SJSA1 (cell line): Measurements from ENCODE around the gene CUEDC1. TPM values are rescaled to one million over a fixed set of nuclear protein-coding genes. Genes with fewer than 3 reads are reported as not detected.
"Not testable (repeated sequence)": the region's sequence is repeated elsewhere in the genome, so short reads cannot be mapped to it uniquely, and the experiment has no call there.

Experiments used
- DNase-seq, 2 experiments: peaks; one replicate each; pipeline ENCODE4 v3.0.0-alpha.2; 2015 to 2020; ENCODE audit warnings: low spot score in 2 of 2, low read depth in 1 of 2
- H3K27ac ChIP-seq: fragments of 250-450 bp; sonication (Bioruptor Pico); 2 replicates; pipeline ENCODE4 v1.5.1; 2020; ENCODE audit warnings: mild to moderate bottlenecking, moderate library complexity
- H3K27me3 ChIP-seq: fragments of 250-450 bp; sonication (Bioruptor Pico); replicated peaks from 2 replicates; pipeline ENCODE4 v1.5.1; 2020; ENCODE audit warnings: mild to moderate bottlenecking, moderate library complexity
- H3K36me3 ChIP-seq: fragments of 250-450 bp; sonication (Bioruptor Pico); 2 replicates; pipeline ENCODE4 v1.5.1; 2020; ENCODE audit warnings: mild to moderate bottlenecking
- H3K4me1 ChIP-seq: fragments of 250-450 bp; sonication (Bioruptor Pico); replicated peaks from 2 replicates; pipeline ENCODE4 v1.6.1; 2021; ENCODE audit warnings: mild to moderate bottlenecking
- H3K4me3 ChIP-seq: fragments of 250-450 bp; sonication (Bioruptor Pico); 2 replicates; pipeline ENCODE4 v1.5.1; 2020; ENCODE audit warnings: mild to moderate bottlenecking
- H3K9me3 ChIP-seq: fragments of 250-450 bp; sonication (Bioruptor Pico); replicated peaks from 2 replicates; pipeline ENCODE4 v1.5.1; 2020; ENCODE audit warnings: mild to moderate bottlenecking
- total RNA-seq: library from RNA; depleted of rRNA; stranded (reverse); fragments of >200 nt; shearing (Covaris generic); gene quantifications from 2 replicates; pipeline ENCODE4 v1.2.3, GENCODE V29; 2014

Gene CUEDC1
- total RNA-seq, 1 experiment from 2014 or later: 27.3 TPM

DNA sequence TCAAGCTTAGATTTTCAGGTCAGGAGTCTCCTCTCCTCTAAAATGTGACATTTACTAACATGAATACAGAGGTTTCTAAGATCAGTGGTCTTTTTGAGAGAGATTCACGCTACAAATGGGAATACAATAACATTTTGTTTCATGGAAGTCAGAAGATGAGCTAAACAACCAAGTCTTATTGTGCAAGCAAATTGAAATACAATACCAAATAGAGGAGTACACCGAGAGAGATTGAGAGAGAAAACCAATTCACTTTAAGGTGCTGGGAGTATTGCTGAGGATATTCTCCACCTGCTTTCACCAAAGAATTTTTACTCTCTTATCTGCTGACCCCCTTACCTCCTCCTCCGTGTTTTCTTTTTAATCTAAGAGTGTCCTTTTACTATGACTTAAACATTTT lies 21.4 kb upstream of the CUEDC1 start:
- no peak for DNase-seq
- no peak overlapping the region for H3K27ac ChIP-seq
- H3K4me3 ChIP-seq: no peak overlapping the region
- no peaks in the 10 kb centered on the region for H3K27me3 ChIP-seq
- H3K4me1 ChIP-seq: no peaks in the 10 kb centered on the region; the same call in 1 of the 2 replicates
- no peaks in the 10 kb centered on the region for H3K9me3 ChIP-seq
- peaks cover 93% of the 10 kb centered on the region for H3K36me3 ChIP-seq

DNA sequence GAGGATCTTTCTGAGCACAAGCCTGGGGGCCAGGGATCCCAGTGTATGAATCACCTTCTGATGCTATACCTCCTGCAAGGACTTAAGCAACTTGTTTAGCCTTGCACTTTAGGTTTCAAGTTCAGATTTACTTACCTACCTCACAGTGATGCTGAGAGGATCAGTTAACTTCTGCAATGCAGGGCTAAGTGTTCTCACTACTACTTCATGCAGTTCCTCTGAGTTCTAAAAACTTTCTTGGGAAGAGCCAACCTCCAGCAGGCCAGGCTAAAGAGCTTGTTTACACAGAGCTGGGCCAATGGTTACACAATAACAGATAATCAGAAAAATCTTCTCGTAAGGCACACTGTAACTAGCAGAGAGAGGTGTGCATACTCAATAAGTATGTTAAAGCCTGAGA lies 19.8 kb upstream of the CUEDC1 start:
- Histone ChIP-seq H3K4me3 (no peak overlapping the region), H3K27me3 (no peaks in the 10 kb centered on the region), H3K9me3 (no peaks in the 10 kb centered on the region), H3K4me1 (peaks cover 11% of the 10 kb centered on the region), H3K27ac (no peak overlapping the region), H3K36me3 (peaks cover 85% of the 10 kb centered on the region)
- no peak for DNase-seq

DNA sequence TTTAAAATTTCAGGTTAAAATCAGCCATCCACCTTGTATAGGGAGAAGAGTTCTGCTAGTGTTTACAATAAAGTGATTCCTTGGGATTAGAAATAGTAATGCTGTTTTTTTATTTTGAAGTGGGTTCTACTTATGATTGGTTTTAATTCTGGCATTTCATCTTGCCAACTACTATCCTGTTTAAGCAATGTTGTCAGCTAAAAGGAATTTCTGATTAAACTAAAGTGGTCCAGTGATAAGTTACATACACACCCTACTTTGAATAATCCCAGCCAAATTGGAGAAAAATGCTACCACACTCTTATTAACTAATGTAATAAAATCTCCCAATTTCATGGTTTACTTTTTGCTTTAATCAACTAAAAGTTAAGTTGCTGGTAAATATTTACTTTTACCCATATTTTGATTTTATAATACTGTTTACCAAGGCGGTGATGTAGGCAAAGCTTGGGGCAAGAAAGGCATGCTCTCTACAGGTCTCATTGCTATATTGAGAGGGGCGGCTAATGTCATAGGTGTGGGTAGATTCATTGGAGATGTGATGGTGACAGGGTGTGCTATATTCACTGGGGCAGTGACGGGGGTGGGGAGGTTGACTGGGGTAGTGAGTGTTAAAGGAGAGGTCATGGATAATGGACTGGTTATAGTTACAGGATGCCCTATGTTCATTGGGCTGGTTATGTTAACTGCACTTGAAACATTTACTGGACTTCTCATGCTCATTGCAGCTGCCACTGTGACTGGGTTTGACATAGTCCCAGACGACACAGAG lies 19.0 kb upstream of the CUEDC1 start:
- H3K4me1 ChIP-seq: peaks cover 11% of the 10 kb centered on the region
- not testable (repeated sequence) for H3K27me3 ChIP-seq, H3K27ac ChIP-seq, H3K9me3 ChIP-seq, DNase-seq, H3K4me3 ChIP-seq
- peaks cover 77% of the 10 kb centered on the region for H3K36me3 ChIP-seq

DNA sequence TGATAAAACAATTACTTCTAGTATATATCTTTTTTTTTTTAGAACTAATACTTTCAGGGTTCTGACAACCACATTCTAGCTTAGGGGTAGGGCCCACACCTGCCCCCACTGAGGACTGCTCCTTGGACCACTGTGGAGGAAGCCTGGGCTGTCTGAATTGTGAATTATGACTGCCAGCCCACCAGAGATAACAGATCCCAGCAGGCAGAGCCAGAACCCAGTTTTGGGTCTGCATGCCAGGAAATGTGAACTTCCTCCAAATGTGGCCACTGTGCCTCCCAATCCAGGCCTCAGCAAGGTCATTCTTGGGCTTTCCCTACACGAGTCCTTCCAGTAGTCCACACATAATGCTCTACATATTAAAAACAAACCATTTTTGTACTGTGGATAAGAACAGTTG lies 16.9 kb upstream of the CUEDC1 start:
- no peak overlapping the region for H3K4me3 ChIP-seq
- H3K36me3 ChIP-seq: peaks cover 56% of the 10 kb centered on the region
- DNase-seq: no peak
- no peaks in the 10 kb centered on the region for H3K27me3 ChIP-seq
- H3K27ac ChIP-seq: no peak overlapping the region
- no peaks in the 10 kb centered on the region for H3K9me3 ChIP-seq
- peaks cover 11% of the 10 kb centered on the region for H3K4me1 ChIP-seq

DNA sequence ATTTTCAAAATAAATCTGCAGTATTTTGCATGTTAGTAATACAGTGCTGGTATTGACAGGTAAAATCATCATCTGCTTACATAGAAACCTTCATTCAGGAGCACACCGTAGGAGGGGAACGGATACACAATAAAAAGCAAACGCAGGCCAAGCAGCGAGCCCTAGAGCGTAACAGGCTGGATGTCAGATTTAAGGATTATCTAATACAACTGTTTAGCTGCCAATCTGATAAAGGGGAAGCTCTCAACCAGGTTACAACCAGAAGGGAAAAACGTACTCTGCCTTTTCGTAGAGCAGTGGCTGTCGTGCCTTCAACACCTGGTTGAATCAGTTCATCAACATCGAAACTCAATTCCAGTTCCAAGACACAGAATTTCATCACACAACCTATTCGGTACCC lies 16.4 kb upstream of the CUEDC1 start:
- no peak overlapping the region for H3K4me3 ChIP-seq
- no peak for DNase-seq
- no peaks in the 10 kb centered on the region for H3K9me3 ChIP-seq
- peaks cover 50% of the 10 kb centered on the region for H3K36me3 ChIP-seq
- no peak overlapping the region for H3K27ac ChIP-seq
- no peaks in the 10 kb centered on the region for H3K27me3 ChIP-seq
- H3K4me1 ChIP-seq: peaks cover 11% of the 10 kb centered on the region

DNA sequence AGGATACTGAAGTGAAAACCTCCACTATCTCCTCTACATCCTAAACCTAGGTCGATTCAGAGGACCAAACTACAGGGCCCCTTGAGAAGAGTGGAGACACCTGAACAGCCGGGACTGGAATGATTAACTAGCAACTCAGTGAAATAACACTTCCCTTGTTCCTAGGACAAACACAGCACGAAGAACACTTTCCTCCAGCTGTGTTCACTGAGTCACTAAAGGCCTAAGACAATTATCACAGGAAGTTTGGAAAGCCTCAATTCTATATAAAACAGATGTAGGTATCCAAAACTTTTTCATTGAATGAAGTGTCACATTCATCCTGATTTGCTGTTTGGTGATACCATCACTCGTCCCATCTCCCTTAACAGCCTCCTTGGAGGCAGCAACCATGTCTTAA lies 15.5 kb upstream of the CUEDC1 start:
- peak in 1 of 2 experiments; percentile 43 for DNase-seq
- Histone ChIP-seq H3K4me1 (peaks cover 11% of the 10 kb centered on the region), H3K4me3 (no peak overlapping the region), H3K36me3 (peaks cover 41% of the 10 kb centered on the region), H3K9me3 (no peaks in the 10 kb centered on the region), H3K27me3 (no peaks in the 10 kb centered on the region), H3K27ac (no peak overlapping the region)

DNA sequence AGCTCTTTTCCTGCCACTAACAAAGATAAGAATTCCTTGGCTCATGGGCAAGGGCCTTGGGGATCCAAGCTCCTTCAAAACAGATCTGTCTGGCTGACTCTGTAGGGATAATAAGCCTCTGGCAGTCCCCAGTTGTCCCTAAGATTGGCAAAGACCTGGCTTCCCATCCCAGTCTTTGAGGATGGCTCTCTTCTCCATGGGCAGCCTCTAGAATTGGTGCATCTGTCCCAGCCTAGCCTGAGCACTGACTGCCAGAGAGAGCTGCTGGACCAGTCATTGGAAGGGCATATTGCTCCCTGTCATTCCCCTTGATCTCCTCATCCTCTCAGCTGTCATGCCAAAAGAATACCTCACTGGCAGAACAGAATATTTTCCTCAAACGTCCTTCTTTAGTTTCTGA lies 13.2 kb upstream of the CUEDC1 start:
- Histone ChIP-seq H3K27ac (no peak overlapping the region), H3K27me3 (no peaks in the 10 kb centered on the region), H3K36me3 (peaks cover 19% of the 10 kb centered on the region), H3K9me3 (no peaks in the 10 kb centered on the region), H3K4me1 (peaks cover 11% of the 10 kb centered on the region), H3K4me3 (no peak overlapping the region)
- no peak for DNase-seq

DNA sequence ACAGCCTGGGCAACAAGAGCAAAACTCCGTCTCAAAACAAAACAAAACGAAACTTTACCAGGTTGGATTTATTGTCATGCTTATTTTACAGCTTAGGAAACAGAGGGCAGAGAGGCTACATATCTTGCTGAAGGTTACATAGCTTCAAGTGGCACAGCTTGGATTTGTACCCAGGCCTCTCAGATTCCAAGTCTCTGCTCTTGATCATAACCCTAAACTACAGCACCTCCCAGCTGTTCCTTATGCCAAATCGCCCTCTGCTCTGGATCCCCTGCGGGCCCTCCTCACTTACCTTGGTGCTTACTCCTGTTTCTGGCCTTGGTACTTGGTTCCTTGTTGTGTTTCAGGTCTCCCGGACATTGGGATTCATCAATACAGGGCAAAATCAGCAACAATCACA lies 11.7 kb upstream of the CUEDC1 start:
- no peak overlapping the region for H3K4me3 ChIP-seq

DNA sequence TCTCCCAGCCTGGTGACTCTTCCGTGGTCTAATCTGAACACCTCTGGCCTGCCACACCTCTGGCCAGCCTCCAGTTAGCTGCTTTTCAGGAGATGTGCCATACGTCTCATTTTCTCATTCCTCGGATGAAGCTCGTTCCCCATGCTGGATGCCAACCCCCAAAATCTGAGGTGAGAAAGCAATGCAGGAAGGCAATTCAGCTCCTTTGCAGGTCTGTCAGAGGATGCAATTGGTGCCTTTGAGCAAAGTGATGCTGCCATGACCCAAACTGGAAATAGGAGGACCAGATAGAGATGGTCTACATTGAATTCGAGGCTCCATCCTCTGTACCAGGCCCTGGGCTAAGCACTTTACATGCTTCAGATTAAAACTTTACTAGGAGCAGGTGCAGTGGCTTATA lies 11.0 kb upstream of the CUEDC1 start:
- Histone ChIP-seq H3K27ac (no peak overlapping the region), H3K4me1 (peaks cover 10% of the 10 kb centered on the region), H3K9me3 (no peaks in the 10 kb centered on the region), H3K4me3 (no peak overlapping the region), H3K36me3 (peaks cover 4% of the 10 kb centered on the region; the same call in 1 of the 2 replicates), H3K27me3 (no peaks in the 10 kb centered on the region)
- no peak for DNase-seq

More for the DNA sequence above, 11.7 kb upstream of the CUEDC1 start:
- Histone ChIP-seq H3K27me3 (no peaks in the 10 kb centered on the region), H3K27ac (no peak overlapping the region), H3K4me1 (peaks cover 11% of the 10 kb centered on the region), H3K36me3 (peaks cover 10% of the 10 kb centered on the region), H3K9me3 (no peaks in the 10 kb centered on the region)
- no peak for DNase-seq

DNA sequence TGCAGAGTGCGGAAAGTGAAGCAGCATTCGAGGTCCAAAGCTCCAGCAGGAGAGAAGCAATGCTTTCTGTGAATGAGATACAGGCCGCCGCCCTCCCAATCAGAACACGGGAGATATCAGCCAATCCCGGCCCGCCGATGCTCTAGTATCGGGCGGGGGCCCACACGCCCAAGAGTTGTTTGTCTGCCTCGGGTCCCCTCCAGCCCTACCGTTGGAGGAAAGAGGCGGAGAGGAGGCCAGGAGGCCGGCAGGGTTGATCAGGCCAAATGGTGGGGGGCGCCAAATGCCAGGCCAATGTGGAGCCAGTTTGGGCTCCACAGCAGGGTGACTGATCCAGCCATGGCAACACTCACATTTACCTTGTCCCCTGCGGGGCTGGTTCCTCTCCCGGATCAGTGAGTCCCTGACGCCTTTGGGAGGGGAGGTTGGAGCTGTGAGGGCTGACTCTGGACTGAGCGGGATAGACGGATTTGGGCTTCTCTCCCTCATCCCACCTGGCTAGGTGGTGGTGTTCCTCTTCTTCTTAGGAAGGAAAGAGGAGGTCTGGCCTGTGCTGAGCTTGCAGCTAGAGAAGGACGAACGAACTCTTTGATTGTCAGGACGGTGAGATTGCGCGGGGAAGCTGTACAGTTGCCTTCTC lies 10.4 kb upstream of the CUEDC1 start:
- no peaks in the 10 kb centered on the region for H3K27me3 ChIP-seq
- no peaks in the 10 kb centered on the region for H3K36me3 ChIP-seq

DNA sequence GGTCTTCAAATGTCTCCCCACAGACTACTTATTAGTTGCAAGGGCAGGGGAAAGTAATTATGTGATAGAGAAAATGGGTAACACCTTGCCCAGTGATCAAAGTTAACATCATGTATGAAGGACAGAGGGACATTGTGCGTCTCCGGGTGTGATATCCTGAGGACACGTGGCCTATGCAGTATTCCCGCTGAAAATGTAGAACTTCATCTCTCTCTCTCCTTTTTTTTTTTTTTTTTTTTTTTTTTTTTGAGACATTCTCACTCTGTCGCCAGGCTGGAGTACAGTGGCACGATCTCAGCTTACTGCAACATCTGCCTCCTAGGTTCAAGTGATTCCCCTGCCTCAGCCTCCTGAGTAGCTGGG lies 7.9 kb upstream of the CUEDC1 start:
- H3K27me3 ChIP-seq: no peaks in the 10 kb centered on the region

More for the DNA sequence above, 10.4 kb upstream of the CUEDC1 start:
- no peaks in the 10 kb centered on the region for H3K9me3 ChIP-seq
- H3K4me3 ChIP-seq: no peak overlapping the region
- DNase-seq: peak in 1 of 2 experiments; percentile 44
- H3K27ac ChIP-seq: no peak overlapping the region
- peaks cover 4% of the 10 kb centered on the region for H3K4me1 ChIP-seq

DNA sequence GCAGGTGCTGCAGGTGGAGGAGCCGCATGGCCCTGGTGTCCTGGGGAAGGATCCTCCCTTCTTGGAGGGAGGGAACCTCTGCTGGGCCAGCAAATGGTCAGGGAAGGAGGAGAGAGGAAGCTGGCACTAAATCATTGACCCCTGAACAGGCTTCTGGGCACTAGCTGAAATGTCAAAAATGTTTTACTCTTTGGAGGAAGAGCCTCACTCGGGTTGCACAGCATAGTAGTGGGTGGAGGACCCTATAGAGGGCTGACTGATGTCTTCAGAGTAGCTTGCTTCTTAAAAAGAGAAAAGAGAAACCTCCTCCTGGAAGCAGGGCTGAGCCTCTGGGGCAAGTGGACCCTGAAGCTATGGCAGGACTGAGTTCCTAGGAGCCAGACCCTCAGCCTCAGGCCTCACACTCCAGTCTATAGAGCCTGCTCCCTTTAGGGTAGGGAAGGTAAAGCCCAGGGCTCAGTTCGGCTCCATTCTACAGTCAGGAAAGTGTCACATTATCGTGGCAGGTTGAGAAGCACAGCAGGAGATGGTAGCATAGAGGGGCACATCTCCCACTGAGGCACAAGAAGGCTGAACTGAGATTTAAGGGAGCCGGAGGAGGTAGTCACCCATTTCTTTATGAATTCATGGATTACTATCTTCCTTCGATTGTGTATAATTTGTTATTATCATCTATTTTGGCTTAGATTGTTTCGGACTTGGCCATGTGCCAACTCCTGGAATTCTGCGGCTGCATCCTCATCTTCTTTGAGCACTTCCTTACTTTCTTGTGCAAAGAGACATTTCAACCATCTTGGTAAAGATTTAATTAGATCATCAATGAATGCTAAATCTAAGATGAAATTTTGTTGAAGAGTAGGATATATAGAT lies 7.3 kb upstream of the CUEDC1 start:
- H3K4me3 ChIP-seq: no peak overlapping the region
- no peaks in the 10 kb centered on the region for H3K36me3 ChIP-seq
- H3K27ac ChIP-seq: no peak overlapping the region
- DNase-seq: peak in 1 of 2 experiments; percentile 37
- no peaks in the 10 kb centered on the region for H3K4me1 ChIP-seq
- H3K27me3 ChIP-seq: no peaks in the 10 kb centered on the region
- H3K9me3 ChIP-seq: no peaks in the 10 kb centered on the region

More for the DNA sequence above, 7.9 kb upstream of the CUEDC1 start:
- H3K4me1 ChIP-seq: no peaks in the 10 kb centered on the region
- no peak overlapping the region for H3K4me3 ChIP-seq
- H3K27ac ChIP-seq: no peak overlapping the region
- H3K9me3 ChIP-seq: no peaks in the 10 kb centered on the region
- no peaks in the 10 kb centered on the region for H3K36me3 ChIP-seq
- no peak for DNase-seq

DNA sequence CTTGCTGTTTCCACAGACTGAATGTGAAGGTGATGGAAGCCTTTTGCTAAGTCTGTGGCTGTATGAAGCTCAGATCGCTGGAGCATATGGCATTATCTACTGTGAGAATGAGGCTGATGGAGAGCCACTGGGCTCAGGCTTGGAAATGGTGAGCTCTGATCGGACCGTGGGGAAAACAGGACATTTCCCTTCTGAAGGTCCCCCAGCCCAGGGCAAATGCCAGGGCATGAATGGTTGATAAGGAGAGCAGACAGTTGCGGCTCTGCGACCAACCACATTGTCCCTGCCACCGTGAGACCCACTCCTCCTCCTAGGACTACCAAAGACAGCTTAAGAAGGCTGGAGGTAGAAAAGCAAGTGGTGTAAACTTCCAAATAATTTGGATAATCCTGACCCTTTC lies 4.7 kb upstream of the CUEDC1 start:
- Histone ChIP-seq H3K4me3 (no peak overlapping the region), H3K4me1 (peaks cover 11% of the 10 kb centered on the region), H3K27me3 (no peaks in the 10 kb centered on the region), H3K36me3 (no peaks in the 10 kb centered on the region), H3K9me3 (no peaks in the 10 kb centered on the region), H3K27ac (no peak overlapping the region)
- peak in 1 of 2 experiments; percentile 26 for DNase-seq

DNA sequence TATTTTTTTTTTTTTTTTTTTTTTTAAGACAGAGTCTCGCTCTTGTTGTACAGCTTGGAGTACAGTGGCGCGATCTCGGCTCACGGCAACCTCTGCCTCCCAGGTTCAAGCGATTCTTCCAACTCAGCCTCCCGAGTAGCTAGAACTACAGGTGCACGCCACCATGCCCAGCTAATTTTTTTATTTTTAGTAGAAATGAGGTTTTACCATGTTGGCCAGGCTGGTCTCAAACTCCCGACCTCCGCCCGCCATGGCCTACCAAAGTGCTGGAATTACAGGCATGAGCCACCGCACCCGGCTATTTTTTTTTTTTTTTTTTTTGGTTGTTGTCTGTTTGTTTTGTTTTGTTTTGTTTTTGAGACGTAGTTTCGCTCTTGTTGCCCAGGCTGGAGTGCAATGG lies 3.2 kb upstream of the CUEDC1 start:
- H3K27ac ChIP-seq, H3K27me3 ChIP-seq, H3K9me3 ChIP-seq, H3K4me3 ChIP-seq, DNase-seq: not testable (repeated sequence)
- Histone ChIP-seq H3K4me1 (peaks cover 20% of the 10 kb centered on the region), H3K36me3 (peaks cover 12% of the 10 kb centered on the region)
